ENCODE results near the gene AK9.
A peak's percentile ranks its signal among the peaks of the same experiment; 100 is the strongest.

The AK9 gene

GRCh38 chr6:109695468-109695867, 4.5 kb upstream of the AK9 start:
- DNase-seq = no peak

GRCh38 chr6:109693111-109693510, 2.1 kb upstream of the AK9 start:
- no peak for DNase-seq

GRCh38 chr6:109690373-109690736, 647 bp downstream of the AK9 start:
- DNase-seq = peak; percentile 7

GRCh38 chr6:109687271-109687761, 3.7 kb downstream of the AK9 start:
- DNase-seq = no peak

- DNase-seq = no peak
These were observed 4.3 kb downstream of the AK9 start for GRCh38 chr6:109686566-109687265.

GRCh38 chr6:109678661-109679505, 12.1 kb downstream of the AK9 start:
- DNase-seq = peak; percentile 8

- DNase-seq = no peak
These were observed 12.8 kb downstream of the AK9 start for GRCh38 chr6:109678240-109678639.

GRCh38 chr6:109676724-109677123, 14.3 kb downstream of the AK9 start:
- DNase-seq = no peak

GRCh38 chr6:109672839-109673238, 18.2 kb downstream of the AK9 start:
- no peak for DNase-seq

- no peak for DNase-seq
These were observed 18.8 kb downstream of the AK9 start for GRCh38 chr6:109672175-109672574.

GRCh38 chr6:109671733-109672132, 19.3 kb downstream of the AK9 start:
- DNase-seq = no peak

GRCh38 chr6:109669811-109670210, 21.2 kb downstream of the AK9 start:
- no peak for DNase-seq

GRCh38 chr6:109662192-109662591, 28.8 kb downstream of the AK9 start:
- no peak for DNase-seq

GRCh38 chr6:109660526-109661320, 30.3 kb downstream of the AK9 start:
- no peak for DNase-seq

GRCh38 chr6:109655761-109656262, 35.2 kb downstream of the AK9 start:
- no peak for DNase-seq

GRCh38 chr6:109653264-109653663, 37.7 kb downstream of the AK9 start:
- DNase-seq = no peak

- DNase-seq = no peak
These were observed 46.9 kb downstream of the AK9 start for GRCh38 chr6:109644131-109644530.

- no peak for DNase-seq
These were observed 58.6 kb downstream of the AK9 start for GRCh38 chr6:109632405-109632804.

GRCh38 chr6:109631403-109631802, 59.6 kb downstream of the AK9 start:
- no peak for DNase-seq

GRCh38 chr6:109628158-109629000, 62.6 kb downstream of the AK9 start:
- DNase-seq = no peak

- DNase-seq = no peak
These were observed 64.7 kb downstream of the AK9 start for GRCh38 chr6:109626311-109626710.

- no peak for DNase-seq
These were observed 65.8 kb downstream of the AK9 start for GRCh38 chr6:109625199-109625598.
